Naive B cell (primary cell): ENCODE results near the gene TFR2. TPM values are rescaled to one million over a fixed set of nuclear protein-coding genes. Genes with fewer than 3 reads are reported as not detected.

Experiments
- ATAC-seq, 2 donors: fragments of 150-1000 bp; cut with Tn5 transposase; 2 replicates each; pipeline ENCODE4 v1.10.0; 2021; ENCODE audit warnings: low read depth in 2 of 2, mild to moderate bottlenecking in 2 of 2, moderate library complexity in 2 of 2
- DNase-seq: peaks from one replicate; pipeline ENCODE4 v3.0.0; 2022
- H3K27ac Mint-ChIP-seq, 6 donors: one replicate each; pipeline ENCODE4 v1.8.0; 2020 to 2022; ENCODE audit warnings: mild to moderate bottlenecking in 6 of 6, mixed read lengths in 6 of 6, moderate library complexity in 5 of 6, inconsistent platforms in 2 of 6
- H3K27me3 Mint-ChIP-seq, 3 donors: one replicate each; pipeline ENCODE4 v1.8.0; 2021 to 2022; ENCODE audit warnings: mixed read lengths in 3 of 3, mild to moderate bottlenecking in 1 of 3
- H3K36me3 Mint-ChIP-seq, 2 donors: one replicate each; pipeline ENCODE4 v1.8.0; 2020 to 2022; ENCODE audit warnings: mixed read lengths in 2 of 2, inconsistent platforms in 1 of 2, mild to moderate bottlenecking in 1 of 2
- H3K4me1 Mint-ChIP-seq, 3 donors: one replicate each; pipeline ENCODE4 v1.8.0; 2020 to 2022; ENCODE audit warnings: mixed read lengths in 3 of 3, inconsistent platforms in 1 of 3, mild to moderate bottlenecking in 1 of 3, moderate library complexity in 1 of 3
- H3K4me3 Mint-ChIP-seq, 8 donors: one replicate each; pipeline ENCODE4 v1.8.0; 2020 to 2022; ENCODE audit warnings: mild to moderate bottlenecking in 8 of 8, mixed read lengths in 8 of 8, moderate library complexity in 8 of 8, inconsistent platforms in 2 of 8
- H3K9me3 Mint-ChIP-seq, 7 donors: one replicate each; pipeline ENCODE4 v1.8.0; 2020 to 2022; ENCODE audit warnings: mixed read lengths in 7 of 7, mild to moderate bottlenecking in 5 of 7, inconsistent platforms in 2 of 7, moderate library complexity in 1 of 7
- polyA plus RNA-seq, 6 donors: library from polyadenylated mRNA; unstranded; fragments of 300-500 nt; fragmentation: Illumina TruSeq; gene quantifications; one replicate each; pipeline ENCODE4 v1.2.3, GENCODE V29; 2021; ENCODE audit warnings: low read depth in 6 of 6

Gene TFR2
- polyA plus RNA-seq, 6 donors from 2014 or later = 0.58 to 1.3 (median 0.65) TPM; not detected in 2

DNA sequence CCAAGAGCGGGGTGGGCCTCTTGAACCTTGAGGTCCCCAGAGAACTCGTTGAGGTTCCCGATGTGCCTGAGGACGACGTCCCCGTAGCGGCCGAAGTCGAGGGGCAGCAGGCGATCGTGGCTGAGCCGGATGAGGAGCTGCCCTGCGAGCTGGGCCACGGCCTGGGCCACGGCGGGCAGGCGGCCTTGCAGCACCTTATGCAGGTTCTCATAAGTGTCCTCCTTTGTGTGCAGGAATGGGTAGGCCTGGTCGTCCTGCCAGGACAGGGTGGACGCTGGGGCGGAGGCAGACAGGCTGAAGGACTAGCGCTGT is 14.2 kb downstream of the TFR2 start:
- peaks cover 3 to 25% (median 17%) of the 10 kb centered on the region in 3 donors for H3K4me1 Mint-ChIP-seq
- DNase-seq (no peak), ATAC-seq (no peak)
- H3K4me3 Mint-ChIP-seq = peak overlapping the region in 5 of 8 donors; percentile 28 to 86 (median 65)
- H3K27me3 Mint-ChIP-seq = no peaks in the 10 kb centered on the region
- no peaks in the 10 kb centered on the region for H3K9me3 Mint-ChIP-seq
- peak overlapping the region in 1 of 6 donors; percentile 39 for H3K27ac Mint-ChIP-seq
- H3K36me3 Mint-ChIP-seq = no peaks in the 10 kb centered on the region

DNA sequence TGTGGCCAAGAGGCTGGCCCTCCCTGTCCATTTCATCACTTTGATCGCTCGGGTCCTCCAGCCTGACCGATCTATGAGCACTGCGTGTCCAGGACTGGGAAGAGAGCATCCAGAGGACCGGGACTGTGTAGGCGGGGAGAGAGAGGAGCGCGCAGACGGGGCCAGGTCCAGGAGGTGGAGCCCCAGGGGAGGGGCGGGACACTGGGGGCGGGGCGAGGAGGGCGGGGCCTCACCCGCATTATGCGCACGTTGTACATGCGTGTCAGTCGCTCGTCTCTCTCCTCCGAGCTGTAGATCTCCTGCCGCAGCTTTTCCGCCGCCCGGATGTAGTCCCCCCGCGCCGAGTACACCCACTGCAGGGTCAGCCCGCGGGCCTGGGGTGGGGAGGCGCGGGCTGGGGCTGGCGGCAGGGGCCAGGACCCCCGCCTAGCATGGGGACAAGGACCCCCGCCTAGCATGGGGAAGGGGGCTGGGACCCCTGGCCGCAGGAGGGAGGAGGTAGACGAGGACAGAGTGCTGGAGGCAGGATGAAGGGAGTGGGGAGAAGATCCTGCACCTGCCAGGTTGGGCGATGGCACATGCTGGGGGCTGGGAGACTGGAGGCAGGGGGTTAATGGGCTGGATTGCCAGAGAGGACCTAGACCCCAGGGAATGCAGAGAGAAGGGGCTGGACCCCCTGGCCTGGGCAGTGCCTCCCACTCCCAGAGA is 14.7 kb downstream of the TFR2 start:
- Mint-ChIP-seq H3K4me3 (peak overlapping the region in 7 of 8 donors; percentile 76 to 86 (median 77)), H3K9me3 (no peaks in the 10 kb centered on the region), H3K4me1 (peaks cover 0 to 25% (median 15%) of the 10 kb centered on the region in 3 donors), H3K27me3 (no peaks in the 10 kb centered on the region), H3K27ac (no peak overlapping the region), H3K36me3 (no peaks in the 10 kb centered on the region)
- DNase-seq (peak; percentile 53), ATAC-seq (peak; percentile 94 to 96)

DNA sequence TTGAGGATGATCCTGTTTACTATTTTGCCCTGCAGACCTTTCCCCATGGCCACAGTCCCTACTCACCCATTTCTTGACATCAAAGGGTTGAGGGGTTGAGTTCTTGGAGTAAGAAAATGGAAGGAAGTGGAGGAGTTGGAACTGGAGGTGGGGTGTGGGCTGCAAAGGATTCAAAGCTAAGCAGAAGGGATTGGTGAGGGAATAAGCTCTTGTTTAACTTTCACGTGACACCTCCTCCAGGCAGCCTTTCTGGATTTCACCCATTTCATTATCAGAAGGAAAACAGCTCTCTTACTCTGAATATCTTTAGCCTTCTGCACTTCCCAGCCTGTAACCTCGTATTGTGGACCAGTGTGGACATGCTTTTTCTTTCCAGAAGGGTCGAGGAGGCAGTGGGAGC is 15.3 kb downstream of the TFR2 start:
- ATAC-seq (no peak), DNase-seq (no peak)
- Mint-ChIP-seq H3K27ac (peak overlapping the region in 1 of 6 donors; percentile 16), H3K9me3 (no peaks in the 10 kb centered on the region), H3K27me3 (no peaks in the 10 kb centered on the region), H3K4me3 (peak overlapping the region in 7 of 8 donors; percentile 76 to 86 (median 77)), H3K4me1 (peaks cover 0 to 25% (median 13%) of the 10 kb centered on the region in 3 donors), H3K36me3 (no peaks in the 10 kb centered on the region)

DNA sequence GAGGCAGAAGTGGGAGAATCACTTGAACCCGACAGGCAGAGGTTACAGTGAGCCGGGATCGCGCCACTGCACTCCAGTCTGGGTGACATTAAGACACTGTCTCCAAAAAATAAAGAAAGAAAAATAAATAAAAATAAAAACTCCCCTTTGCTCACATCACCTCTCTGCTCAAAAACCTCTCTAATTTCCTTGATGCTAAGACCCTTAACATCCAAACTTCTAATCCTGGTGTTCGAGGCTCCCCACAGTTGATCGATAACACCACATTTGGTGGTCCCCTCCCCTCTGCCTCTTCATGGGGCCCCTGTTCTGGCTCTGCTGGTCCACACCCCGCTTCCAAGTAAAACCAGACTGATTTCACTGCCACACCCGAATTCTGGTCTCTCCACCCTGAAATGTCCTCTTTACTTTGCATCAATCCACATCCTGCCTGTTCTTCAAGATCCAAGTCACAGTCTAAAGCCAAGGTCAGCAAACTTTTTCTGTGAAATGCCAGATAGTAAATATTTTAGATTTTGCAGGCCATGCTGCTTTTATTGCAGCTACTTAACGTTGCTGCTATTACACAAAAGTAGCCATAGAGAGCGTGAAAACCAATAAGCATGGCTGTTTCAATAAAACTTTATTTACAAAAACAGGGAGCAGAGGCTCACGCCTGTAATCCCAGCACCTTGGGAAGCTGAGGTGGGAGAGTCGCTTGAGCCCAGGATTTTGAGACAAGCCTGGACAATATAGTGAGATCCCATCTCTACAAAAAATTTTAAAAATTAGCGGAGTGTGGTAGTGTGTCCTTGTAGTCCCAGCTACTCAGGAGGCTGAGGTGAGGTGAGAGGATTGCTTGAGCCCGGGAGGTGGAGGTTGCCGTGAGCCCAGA is 17.2 kb downstream of the TFR2 start:
- Mint-ChIP-seq H3K27me3 (no peaks in the 10 kb centered on the region), H3K9me3 (no peaks in the 10 kb centered on the region), H3K4me1 (peaks cover 0 to 19% (median 8%) of the 10 kb centered on the region in 3 donors), H3K36me3 (no peaks in the 10 kb centered on the region), H3K4me3 (peak overlapping the region in 1 of 8 donors; percentile 15), H3K27ac (peak overlapping the region in 1 of 6 donors; percentile 16)
- DNase-seq (no peak), ATAC-seq (no peak)

DNA sequence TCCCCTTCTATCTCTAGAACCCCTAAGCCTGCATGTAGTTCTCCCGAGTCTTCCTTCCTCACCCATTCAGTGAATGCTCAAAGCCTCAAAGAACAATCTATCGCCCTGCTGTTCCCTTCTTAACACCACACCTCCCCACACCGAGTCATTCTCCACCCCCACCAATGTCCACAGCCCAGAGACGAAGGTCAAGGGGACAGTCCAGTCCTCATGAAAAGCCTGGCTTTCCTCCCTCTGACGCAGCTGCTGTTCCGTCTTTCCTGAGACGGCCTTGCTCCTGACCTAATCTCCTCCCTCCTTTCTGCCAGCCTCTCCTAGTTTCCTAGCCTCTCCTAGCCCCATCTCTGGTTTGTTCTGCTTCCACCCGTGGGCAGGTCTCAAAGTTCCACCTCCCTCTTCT is 19.8 kb downstream of the TFR2 start:
- Mint-ChIP-seq H3K9me3 (no peaks in the 10 kb centered on the region), H3K4me3 (no peak overlapping the region), H3K27me3 (no peaks in the 10 kb centered on the region), H3K36me3 (no peaks in the 10 kb centered on the region), H3K4me1 (peaks cover 0 to 14% (median 8%) of the 10 kb centered on the region in 3 donors), H3K27ac (peak overlapping the region in 1 of 6 donors; percentile 73)
- no peak for ATAC-seq
- no peak for DNase-seq

DNA sequence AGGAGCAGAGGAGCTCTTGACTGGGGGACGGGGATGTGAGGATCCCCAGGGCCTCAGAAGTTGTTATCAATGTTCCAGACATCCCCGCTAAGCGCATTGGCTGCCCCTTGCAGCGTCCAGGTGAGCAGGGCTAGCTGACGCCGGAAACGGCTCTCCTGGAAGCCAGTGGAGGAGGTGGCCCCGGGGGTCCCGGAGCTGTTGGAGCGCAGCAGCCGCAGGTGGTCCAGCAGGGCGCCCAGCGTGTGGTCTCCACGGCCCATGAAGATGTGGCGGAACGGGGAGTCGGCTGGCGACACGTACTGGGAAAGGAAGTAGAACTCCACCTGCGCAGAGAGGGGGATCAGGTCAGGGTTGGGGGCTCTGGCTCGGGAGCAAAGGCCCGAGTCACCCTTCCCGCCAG is 20.5 kb downstream of the TFR2 start:
- Mint-ChIP-seq H3K4me1 (peaks cover 0 to 7% (median 2%) of the 10 kb centered on the region in 3 donors), H3K27ac (peak overlapping the region in 1 of 6 donors; percentile 18), H3K9me3 (no peaks in the 10 kb centered on the region), H3K36me3 (no peaks in the 10 kb centered on the region), H3K27me3 (no peaks in the 10 kb centered on the region), H3K4me3 (no peak overlapping the region)
- no peak for DNase-seq
- no peak for ATAC-seq

DNA sequence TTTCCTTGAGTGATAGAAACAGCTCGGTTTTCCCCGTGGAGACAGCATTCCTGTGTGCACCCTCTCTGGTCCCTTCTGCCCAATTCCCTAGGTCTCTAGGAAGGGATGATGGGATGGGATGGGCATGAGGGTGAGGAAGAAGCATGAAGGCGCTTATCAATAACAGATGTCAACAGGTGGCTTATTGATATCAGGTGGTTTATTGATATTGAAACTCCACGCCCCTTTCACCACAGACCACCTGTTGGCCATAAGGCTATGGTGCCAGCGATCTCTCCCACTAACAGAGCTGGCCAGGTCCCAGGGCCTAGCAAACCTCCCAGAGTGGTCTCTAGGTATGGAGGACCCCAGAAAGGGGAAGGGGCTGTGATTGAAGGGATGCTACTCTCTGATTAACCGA is 21.1 kb downstream of the TFR2 start:
- DNase-seq (no peak), ATAC-seq (no peak)
- no peak overlapping the region for H3K4me3 Mint-ChIP-seq
- no peaks in the 10 kb centered on the region for H3K9me3 Mint-ChIP-seq
- H3K36me3 Mint-ChIP-seq = no peaks in the 10 kb centered on the region
- H3K4me1 Mint-ChIP-seq = peaks cover 0 to under 1% (median 0%) of the 10 kb centered on the region in 3 donors
- H3K27ac Mint-ChIP-seq = no peak overlapping the region
- no peaks in the 10 kb centered on the region for H3K27me3 Mint-ChIP-seq

DNA sequence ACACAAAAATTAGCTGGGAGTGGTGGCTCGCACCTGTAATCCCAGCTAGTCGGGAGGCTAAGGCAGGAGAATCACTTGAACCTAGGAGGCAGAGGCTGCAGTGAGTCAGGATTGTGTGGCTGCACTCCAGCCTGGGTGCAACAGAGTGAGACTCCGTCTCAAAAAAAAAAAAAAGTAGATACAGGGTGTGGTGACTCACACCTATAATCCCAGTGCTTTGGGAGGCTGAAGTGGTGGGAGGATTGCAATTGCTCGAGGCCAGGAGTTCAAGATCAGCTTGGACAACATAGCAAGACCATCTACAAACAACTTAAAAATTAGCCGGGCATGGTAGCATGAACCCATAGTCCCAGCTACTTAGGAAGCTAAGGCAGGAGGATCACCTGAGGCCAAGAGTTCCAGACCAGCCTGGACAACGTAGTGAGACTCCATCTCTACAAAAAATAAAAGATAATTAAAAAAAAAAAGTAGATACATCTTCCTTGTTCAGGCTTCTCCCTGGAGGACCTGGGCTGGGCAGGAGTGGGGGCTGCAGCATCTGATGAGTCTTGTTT is 27.0 kb downstream of the TFR2 start:
- Mint-ChIP-seq H3K36me3 (no peaks in the 10 kb centered on the region), H3K4me3 (peak overlapping the region in 1 of 8 donors; percentile 16), H3K4me1 (peaks cover 14 to 27% (median 20%) of the 10 kb centered on the region in 3 donors), H3K9me3 (no peaks in the 10 kb centered on the region), H3K27ac (no peak overlapping the region), H3K27me3 (no peaks in the 10 kb centered on the region)
- no peak for ATAC-seq
- no peak for DNase-seq

DNA sequence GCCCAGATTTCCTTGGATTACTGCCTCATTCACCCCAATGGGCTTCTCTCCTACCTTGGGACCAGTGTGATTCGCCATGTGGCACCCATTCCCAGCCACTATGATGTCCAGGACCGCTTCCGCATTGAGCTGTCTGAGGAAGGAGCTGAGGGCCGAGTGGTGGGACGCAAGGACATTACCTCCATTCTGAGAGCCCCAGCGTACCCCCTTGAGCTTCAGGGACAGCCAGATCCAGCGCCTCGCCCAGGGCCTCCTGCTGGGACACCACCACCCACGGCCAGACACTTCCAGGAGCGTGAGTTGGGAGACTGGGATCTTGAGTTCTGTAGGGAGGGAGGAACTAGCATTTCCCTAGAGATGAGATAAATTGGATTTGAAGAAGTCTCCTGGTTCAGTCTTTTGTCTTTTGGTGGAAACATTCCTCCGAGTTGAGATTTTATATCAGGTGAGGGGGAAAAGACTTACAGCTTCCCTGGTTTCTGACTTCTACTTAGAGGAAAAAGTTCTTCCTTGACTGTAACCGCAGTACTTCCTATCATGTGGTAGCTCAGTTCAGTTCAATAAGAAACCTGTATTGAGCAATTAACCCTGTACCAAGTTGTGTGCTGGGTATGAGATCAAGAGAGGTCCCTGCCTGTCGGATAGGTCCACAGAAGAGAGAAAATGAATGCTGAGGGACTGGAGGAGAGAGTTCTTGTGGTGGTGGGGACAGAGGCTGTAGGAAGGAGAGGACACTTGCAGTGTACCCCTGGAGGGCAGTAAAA is 27.8 kb downstream of the TFR2 start:
- Mint-ChIP-seq H3K27ac (peak overlapping the region in 3 of 6 donors; percentile 36 to 96 (median 63)), H3K4me3 (peak overlapping the region; percentile 47 to 100 (median 88)), H3K27me3 (no peaks in the 10 kb centered on the region), H3K4me1 (peaks cover 14 to 27% (median 20%) of the 10 kb centered on the region in 3 donors), H3K36me3 (no peaks in the 10 kb centered on the region), H3K9me3 (no peaks in the 10 kb centered on the region)
- DNase-seq (no peak), ATAC-seq (no peak)

DNA sequence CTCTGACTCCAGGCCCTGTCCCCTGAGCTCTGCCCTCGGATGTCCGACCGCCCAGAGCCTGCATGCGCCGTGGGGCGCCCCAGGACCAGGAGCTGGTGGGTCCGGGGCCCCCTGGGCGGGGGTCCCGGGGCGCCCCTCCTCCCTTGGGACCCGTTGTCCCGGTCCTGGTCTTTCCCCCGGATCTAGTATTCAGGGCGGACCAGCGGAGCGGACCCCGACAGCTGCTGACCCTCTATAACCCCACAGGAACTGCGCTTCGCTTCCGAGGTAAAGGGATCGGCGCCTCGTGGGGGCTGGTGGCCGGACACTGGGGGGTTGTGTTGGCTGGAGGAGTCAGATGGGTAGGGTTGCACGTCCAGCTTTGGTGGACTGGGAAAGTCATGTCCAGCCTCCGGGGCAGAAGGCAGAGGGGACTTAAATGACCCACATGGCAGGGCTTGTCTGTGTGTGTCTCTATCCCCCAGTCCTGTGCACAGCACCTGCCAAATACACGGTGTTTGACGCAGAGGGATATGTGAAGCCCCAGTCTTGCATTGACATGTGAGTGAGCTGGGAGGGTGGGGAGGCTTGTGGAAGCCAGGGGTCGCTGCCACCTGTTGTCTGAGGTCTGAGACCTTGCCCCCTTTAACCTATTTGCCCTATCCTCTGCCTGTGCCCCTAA is 28.5 kb downstream of the TFR2 start:
- Mint-ChIP-seq H3K27me3 (no peaks in the 10 kb centered on the region), H3K9me3 (no peaks in the 10 kb centered on the region), H3K36me3 (no peaks in the 10 kb centered on the region), H3K27ac (peak overlapping the region in 5 of 6 donors; percentile 62 to 96 (median 83)), H3K4me3 (peak overlapping the region; percentile 81 to 100 (median 98)), H3K4me1 (peaks cover 14 to 27% (median 21%) of the 10 kb centered on the region in 3 donors)
- ATAC-seq (no peak), DNase-seq (peak; percentile 17)

DNA sequence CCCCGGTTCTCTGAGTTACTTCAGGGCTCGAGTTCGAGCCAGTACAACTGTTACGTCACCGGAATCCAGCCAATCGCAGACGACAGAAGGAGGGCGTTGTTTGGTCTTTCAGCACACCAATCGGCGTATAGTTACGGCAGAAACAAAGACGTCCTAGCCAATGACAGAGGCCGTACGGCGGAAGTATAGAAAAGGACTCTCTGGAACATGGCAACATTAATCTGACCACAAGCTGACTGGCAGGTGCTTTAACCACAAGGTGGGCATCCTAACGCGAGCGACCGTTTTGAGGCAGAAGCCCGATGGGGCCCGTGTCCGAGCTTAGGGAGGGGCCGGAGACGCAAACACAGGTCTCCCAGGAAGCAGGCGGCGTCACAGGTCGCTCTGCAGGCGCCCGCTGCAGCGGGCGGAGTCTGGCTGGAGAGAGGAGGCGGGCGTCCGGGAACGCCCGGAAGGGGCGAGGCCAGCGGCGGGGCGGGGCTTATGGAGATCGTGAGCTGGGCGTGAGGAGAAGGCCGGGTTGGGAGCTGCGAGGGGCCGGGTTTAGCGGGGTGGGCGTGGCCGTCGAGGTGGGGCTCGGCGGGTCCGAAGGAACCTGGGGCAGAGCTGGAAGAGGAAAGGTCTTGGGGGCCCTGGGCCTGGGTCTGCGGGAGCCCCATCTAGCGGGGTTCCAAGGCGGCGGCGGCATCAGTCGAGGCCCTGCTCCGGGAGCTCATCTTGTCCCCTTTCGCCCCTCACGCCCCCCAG is 29.2 kb downstream of the TFR2 start, which contains the start of gene MOSPD3:
Gene MOSPD3, plus strand, starts transcription at position 558 of the 747 bp plus-strand sequence. CDS start 252 bp downstream, outside the sequence.
- no peaks in the 10 kb centered on the region for H3K27me3 Mint-ChIP-seq
- H3K9me3 Mint-ChIP-seq = no peaks in the 10 kb centered on the region
- H3K36me3 Mint-ChIP-seq = no peaks in the 10 kb centered on the region
- H3K4me1 Mint-ChIP-seq = peaks cover 18 to 27% (median 24%) of the 10 kb centered on the region in 3 donors
- peak within 1 kb of the TSS; percentile 96 to 100 (median 100) for H3K27ac Mint-ChIP-seq
- peak; percentile 86 to 87 for ATAC-seq
- DNase-seq = peak; percentile 99
- peak within 1 kb of the TSS; percentile 97 to 100 (median 99) for H3K4me3 Mint-ChIP-seq

DNA sequence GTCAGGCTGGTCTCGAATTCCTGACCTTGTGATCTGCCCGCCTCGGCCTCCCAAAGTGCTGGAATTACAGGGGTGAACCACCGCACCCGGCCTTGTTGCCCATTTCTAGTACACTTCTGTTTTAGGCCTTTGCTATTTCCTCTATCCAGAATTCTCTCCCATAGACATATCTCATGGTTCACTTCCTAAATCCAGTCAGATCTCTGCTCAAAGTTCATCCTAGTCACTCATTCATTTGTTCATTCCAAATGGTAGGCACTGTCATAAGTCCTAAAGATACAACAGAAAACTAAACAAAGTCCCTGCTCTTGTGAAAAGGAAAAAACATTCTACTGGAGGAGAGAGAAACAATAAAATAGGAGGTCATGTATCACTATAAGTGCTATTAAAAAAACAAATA is 31.4 kb downstream of the TFR2 start:
- Mint-ChIP-seq H3K4me3 (peak overlapping the region in 3 of 8 donors; percentile 97 to 100 (median 98)), H3K36me3 (no peaks in the 10 kb centered on the region), H3K27me3 (no peaks in the 10 kb centered on the region), H3K27ac (peak overlapping the region in 1 of 6 donors; percentile 60), H3K9me3 (no peaks in the 10 kb centered on the region), H3K4me1 (peaks cover 27 to 37% (median 34%) of the 10 kb centered on the region in 3 donors)
- DNase-seq (no peak), ATAC-seq (no peak)
